Bronchial epithelial cell (primary cell): ENCODE data around the gene EYS. TPM values are rescaled to one million over a fixed set of nuclear protein-coding genes. Genes with fewer than 3 reads are reported as not detected.
A peak's percentile ranks its signal among the peaks of the same experiment; 100 is the strongest.

Experiments
- DNase-seq: peaks from one replicate; pipeline ENCODE4 v3.0.0-alpha.2; 2010; ENCODE audit warnings: low read depth
- FAIRE-seq: peaks from 2 replicates; lab custom pipeline; 2011; peaks lifted over from hg19 to GRCh38; lab: Jason Lieb, UNC
- H3K27me3 ChIP-seq: 2 replicates; pipeline ENCODE4 v1.5.1; 2011; ENCODE audit warnings: low read length; ENCODE audit not compliant: control insufficient read depth, insufficient read depth
- H3K36me3 ChIP-seq: 2 replicates; pipeline ENCODE4 v1.5.1; 2011; ENCODE audit warnings: low read length; ENCODE audit not compliant: control insufficient read depth, insufficient read depth
- H3K4me3 ChIP-seq: 2 replicates; pipeline ENCODE4 v1.5.1; 2011; ENCODE audit warnings: mild to moderate bottlenecking, low read depth, low read length, control low read depth
- total RNA-seq: library from RNA; depleted of rRNA; stranded (reverse); fragments of >200 nt; gene quantifications from 2 replicates; pipeline ENCODE4 v1.2.1, GENCODE V29; 2014
- TF ChIP-seq, protein P1 (sequence below): IDR thresholded peaks from 2 replicates; pipeline ENCODE4 v1.5.1; 2011; ENCODE audit warnings: mild to moderate bottlenecking, moderate library complexity, low read length, control low read depth, inconsistent platforms; ENCODE audit not compliant: insufficient read depth, severe bottlenecking

The EYS gene
- total RNA-seq, 1 donor from 2014 or later, result 0.53 TPM

DNA sequence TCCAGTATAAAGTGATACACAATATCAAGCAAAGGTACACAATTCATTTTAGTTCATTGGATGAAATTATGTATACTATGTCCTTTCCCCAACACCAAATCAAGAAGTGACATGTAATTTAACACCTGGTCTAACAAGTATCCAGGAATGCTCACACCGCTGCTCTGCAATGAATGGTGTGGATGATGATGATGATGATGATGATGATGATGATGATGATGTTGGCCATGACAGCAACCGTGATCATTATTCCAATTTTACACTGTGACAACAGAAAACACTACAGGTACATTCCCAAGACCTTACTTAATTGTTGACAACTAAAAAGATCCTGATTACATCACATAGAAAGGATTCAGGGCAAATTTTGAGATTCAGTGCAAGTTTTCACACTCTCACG, 1449.4 kb downstream of the EYS start:
- TF ChIP-seq, protein P1, sequence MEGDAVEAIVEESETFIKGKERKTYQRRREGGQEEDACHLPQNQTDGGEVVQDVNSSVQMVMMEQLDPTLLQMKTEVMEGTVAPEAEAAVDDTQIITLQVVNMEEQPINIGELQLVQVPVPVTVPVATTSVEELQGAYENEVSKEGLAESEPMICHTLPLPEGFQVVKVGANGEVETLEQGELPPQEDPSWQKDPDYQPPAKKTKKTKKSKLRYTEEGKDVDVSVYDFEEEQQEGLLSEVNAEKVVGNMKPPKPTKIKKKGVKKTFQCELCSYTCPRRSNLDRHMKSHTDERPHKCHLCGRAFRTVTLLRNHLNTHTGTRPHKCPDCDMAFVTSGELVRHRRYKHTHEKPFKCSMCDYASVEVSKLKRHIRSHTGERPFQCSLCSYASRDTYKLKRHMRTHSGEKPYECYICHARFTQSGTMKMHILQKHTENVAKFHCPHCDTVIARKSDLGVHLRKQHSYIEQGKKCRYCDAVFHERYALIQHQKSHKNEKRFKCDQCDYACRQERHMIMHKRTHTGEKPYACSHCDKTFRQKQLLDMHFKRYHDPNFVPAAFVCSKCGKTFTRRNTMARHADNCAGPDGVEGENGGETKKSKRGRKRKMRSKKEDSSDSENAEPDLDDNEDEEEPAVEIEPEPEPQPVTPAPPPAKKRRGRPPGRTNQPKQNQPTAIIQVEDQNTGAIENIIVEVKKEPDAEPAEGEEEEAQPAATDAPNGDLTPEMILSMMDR, result no peak
- Histone ChIP-seq H3K4me3 (no peak overlapping the region), H3K27me3 (no peaks in the 10 kb centered on the region), H3K36me3 (no peaks in the 10 kb centered on the region)
- DNase-seq (no peak), FAIRE-seq (no peak)

DNA sequence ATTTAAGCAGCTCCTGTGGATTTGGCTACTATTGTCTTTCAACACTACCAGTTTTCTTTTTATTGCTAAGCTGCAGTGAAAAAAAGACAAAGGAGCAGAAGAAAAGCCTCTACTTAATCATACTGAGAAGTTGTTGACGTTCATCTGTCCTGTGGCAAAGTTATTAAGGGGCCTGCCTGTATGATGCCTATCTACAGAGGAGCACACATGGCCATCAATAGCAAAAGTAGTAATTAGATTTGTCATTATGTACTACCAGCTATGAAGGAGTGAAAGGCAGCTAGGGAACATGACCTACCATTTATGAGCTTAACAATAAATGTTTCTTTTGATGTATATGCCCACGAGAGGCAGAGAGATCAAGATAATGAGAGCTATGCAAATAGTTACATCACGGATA, 1450.5 kb downstream of the EYS start:
- FAIRE-seq, result no peak
- no peak for DNase-seq

DNA sequence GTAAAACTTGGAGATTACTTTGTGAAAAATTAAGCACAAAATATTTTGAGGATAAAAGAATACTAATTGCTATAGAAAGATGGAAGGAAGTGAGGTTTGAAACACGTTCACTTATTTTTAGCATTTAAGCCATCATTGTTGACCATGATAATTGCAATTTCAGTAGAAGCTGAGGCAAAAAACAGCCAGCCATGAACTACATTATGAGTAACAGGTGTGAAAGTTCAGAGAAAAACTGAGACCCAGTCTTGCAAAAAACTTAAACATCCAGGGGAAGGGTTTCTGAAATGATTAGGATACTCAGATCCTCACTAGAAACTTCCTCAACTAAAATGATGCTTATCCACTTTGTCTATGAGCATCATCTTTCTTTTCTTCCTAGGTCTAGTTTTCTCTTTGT, 1452.0 kb downstream of the EYS start:
- no peaks in the 10 kb centered on the region for H3K27me3 ChIP-seq
- H3K36me3 ChIP-seq, result no peaks in the 10 kb centered on the region
- DNase-seq, result no peak
- TF ChIP-seq, protein P1, result no peak
- no peak overlapping the region for H3K4me3 ChIP-seq
- no peak for FAIRE-seq

More for the DNA sequence above, 1450.5 kb downstream of the EYS start:
- H3K36me3 ChIP-seq, result no peaks in the 10 kb centered on the region
- no peak overlapping the region for H3K4me3 ChIP-seq
- TF ChIP-seq, protein P1, result no peak
- H3K27me3 ChIP-seq, result no peaks in the 10 kb centered on the region

DNA sequence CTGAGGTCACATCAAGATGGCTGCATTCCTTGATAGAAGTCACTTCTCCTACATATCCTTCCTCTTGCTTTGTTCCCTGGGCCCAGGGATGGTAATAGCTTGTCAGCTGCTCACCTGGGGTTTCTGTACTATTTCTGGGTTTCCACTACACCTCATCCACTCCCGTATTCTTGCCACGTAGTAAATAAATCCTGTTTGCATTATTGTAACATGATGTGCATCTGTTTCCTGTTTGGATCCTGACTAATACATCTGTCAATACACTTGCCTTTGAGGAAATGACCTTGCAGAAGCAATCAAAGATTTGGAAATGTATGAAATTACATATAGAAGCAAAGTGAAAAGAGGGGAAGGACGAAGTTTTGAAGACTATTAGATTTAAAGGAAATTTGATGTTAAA, 1452.5 kb downstream of the EYS start:
- FAIRE-seq (no peak), DNase-seq (peak; percentile 89)
- TF ChIP-seq, protein P1, result no peak
- no peak overlapping the region for H3K4me3 ChIP-seq
- H3K36me3 ChIP-seq, result no peaks in the 10 kb centered on the region
- no peaks in the 10 kb centered on the region for H3K27me3 ChIP-seq

DNA sequence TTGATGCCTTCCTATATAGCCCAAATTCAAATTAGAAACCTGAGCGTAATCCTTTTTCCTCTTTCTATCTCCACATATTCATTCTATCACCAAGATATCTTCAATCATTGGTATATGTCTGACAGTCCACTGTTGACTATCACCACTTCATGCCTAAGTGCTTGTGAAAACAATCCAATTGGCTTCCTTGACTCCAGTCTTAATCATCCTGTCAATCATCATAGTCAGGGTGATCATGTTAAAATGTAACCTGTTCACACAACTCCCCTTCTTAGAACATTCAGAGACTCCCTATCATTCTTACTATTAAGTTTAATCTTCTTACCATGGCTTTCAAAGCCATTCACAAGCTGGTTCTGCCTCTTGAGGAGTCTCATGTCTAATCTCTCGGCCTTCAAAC, 1454.8 kb downstream of the EYS start:
- no peaks in the 10 kb centered on the region for H3K27me3 ChIP-seq
- H3K36me3 ChIP-seq, result no peaks in the 10 kb centered on the region
- no peak overlapping the region for H3K4me3 ChIP-seq
- FAIRE-seq (no peak), DNase-seq (peak; percentile 49)
- TF ChIP-seq, protein P1, result no peak

DNA sequence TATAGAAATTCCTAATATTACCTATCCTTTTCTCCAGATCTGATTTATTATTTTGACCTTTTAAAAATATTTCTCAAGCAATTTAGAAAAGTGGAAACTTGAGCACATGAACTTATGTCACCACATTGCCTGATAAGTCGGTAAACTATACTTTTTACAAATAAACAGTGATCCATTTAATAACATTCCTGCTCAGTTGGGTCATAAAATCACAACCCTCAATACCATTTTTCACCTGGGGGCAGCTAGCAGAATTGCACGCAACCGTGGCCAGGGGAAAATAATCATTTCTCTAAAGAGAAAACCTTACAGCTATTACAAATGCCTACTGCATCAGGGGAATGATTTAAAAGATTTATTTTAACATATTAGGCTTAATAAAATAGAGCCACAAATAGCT, 1456.9 kb downstream of the EYS start:
- H3K27me3 ChIP-seq, result no peaks in the 10 kb centered on the region
- no peaks in the 10 kb centered on the region for H3K36me3 ChIP-seq
- DNase-seq (no peak), FAIRE-seq (no peak)
- TF ChIP-seq, protein P1, result no peak
- H3K4me3 ChIP-seq, result no peak overlapping the region
